Esophagus squamous epithelium (tissue), 5 donors: Measurements from ENCODE around the gene SLC24A3. TPM values are rescaled to one million over a fixed set of nuclear protein-coding genes. Genes with fewer than 3 reads are reported as not detected.

ENCODE experiments used
- DNase-seq: peaks from one replicate; lab custom pipeline; 2025; lab: John Stamatoyannopoulos, UW
- H3K27ac ChIP-seq, 4 donors: fragments of 200-600 bp; sonication (generic); one replicate each; pipeline ENCODE4 v1.5.1; 2016 to 2019; ENCODE audit warnings: mild to moderate bottlenecking in 1 of 4
- H3K27me3 ChIP-seq, 4 donors: fragments of 200-600 bp; sonication (generic); 1 replicate in 3 of 4; 2 replicates in 1 of 4; pipeline versions ENCODE4 v1.5.1 to v1.6.0; 2017 to 2021; ENCODE audit warnings: antibody characterized with exemption in 1 of 4
- H3K36me3 ChIP-seq, 3 donors: fragments of 200-600 bp; sonication (generic); one replicate each; pipeline ENCODE4 v1.5.1; 2016 to 2019
- H3K4me1 ChIP-seq, 3 donors: fragments of 200-600 bp; sonication (generic); one replicate each; pipeline ENCODE4 v1.5.1; 2017 to 2019
- H3K4me3 ChIP-seq, 4 donors: fragments of 200-600 bp; sonication (generic); 1 replicate in 3 of 4; 2 replicates in 1 of 4; pipeline ENCODE4 v1.5.1; 2016 to 2019; ENCODE audit warnings: mild to moderate bottlenecking in 2 of 4, moderate library complexity in 1 of 4
- H3K9me3 ChIP-seq, 3 donors: fragments of 200-600 bp; sonication (generic); one replicate each; pipeline ENCODE4 v1.5.1; 2016 to 2019
- POLR2A ChIP-seq, 4 donors: fragments of 450-650 bp; IDR thresholded peaks; one replicate each; pipeline ENCODE4 v1.6.1; 2017; ENCODE audit warnings: antibody characterized with exemption in 4 of 4, mild to moderate bottlenecking in 4 of 4, moderate library complexity in 3 of 4
- WGBS, 2 donors: methylation state at CpG; one replicate each; pipeline ENCODE4 v1.1.5; 2018; 5-methylcytosine and 5-hydroxymethylcytosine counted together
- intact Hi-C: fragments of 100-400 bp; cut with DNase I; formaldehyde crosslinking; loops from one replicate; pipeline ENCODE4 v1.15.0; 2022
- total RNA-seq, 4 donors: library from RNA; depleted of rRNA; stranded (reverse); fragments of >200 nt; gene quantifications; one replicate each; pipeline ENCODE4 v1.1.0, GENCODE V29; 2016
- TF ChIP-seq, protein P1 (sequence below), 6 experiments: fragments of 450-650 bp in 4 of 6; fragments of 200-600 bp in 2 of 6; sonication (generic) in 2 of 6; IDR thresholded peaks; one replicate each; pipeline ENCODE4 v1.5.1; 2016 to 2019; ENCODE audit warnings: antibody characterized with exemption in 6 of 6, mild to moderate bottlenecking in 4 of 6, moderate library complexity in 4 of 6
- donor health status: DM: yes; HTN: yes; CAD: no.

Gene SLC24A3
- total RNA-seq, 4 donors from 2014 or later, result 3.0 to 8.2 (median 6.1) TPM

DNA sequence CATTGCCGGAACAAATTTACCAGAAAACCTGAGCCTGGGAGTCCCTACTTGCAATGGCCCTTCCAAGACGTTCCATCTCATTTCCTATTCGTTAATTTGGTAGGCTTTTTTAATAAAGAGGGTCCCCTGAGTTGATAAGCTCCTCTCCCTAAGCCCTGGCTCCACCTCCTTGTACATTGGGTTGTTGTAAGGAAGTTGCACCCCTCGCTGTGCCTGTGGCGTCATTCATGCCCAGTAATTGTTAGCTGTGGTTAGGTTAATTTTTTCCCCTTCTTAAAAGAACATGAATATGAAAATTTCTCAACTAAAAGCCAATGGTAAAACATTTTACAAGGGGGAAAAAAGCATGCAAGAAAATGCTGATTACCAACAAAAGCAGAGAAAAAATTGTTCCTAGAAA lies 91.9 kb downstream of the SLC24A3 start:
- Histone ChIP-seq H3K4me3 (no peak overlapping the region), H3K9me3 (no peaks in the 10 kb centered on the region), H3K4me1 (peaks cover 0 to 14% (median 10%) of the 10 kb centered on the region in 3 donors), H3K27me3 (no peaks in the 10 kb centered on the region), H3K36me3 (no peaks in the 10 kb centered on the region), H3K27ac (no peak overlapping the region)
- no peak for DNase-seq
- intact Hi-C loops, result no loop called here
- 54 to 77% methylated on average over 3 to 5 of the region's 5 CpGs for WGBS, 2 donors
- TF ChIP-seq, protein P1, sequence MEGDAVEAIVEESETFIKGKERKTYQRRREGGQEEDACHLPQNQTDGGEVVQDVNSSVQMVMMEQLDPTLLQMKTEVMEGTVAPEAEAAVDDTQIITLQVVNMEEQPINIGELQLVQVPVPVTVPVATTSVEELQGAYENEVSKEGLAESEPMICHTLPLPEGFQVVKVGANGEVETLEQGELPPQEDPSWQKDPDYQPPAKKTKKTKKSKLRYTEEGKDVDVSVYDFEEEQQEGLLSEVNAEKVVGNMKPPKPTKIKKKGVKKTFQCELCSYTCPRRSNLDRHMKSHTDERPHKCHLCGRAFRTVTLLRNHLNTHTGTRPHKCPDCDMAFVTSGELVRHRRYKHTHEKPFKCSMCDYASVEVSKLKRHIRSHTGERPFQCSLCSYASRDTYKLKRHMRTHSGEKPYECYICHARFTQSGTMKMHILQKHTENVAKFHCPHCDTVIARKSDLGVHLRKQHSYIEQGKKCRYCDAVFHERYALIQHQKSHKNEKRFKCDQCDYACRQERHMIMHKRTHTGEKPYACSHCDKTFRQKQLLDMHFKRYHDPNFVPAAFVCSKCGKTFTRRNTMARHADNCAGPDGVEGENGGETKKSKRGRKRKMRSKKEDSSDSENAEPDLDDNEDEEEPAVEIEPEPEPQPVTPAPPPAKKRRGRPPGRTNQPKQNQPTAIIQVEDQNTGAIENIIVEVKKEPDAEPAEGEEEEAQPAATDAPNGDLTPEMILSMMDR (IDR thresholded peaks at IDR 0.05), result no peak
- TF ChIP-seq POLR2A (IDR thresholded peaks at IDR 0.05), result no peak

DNA sequence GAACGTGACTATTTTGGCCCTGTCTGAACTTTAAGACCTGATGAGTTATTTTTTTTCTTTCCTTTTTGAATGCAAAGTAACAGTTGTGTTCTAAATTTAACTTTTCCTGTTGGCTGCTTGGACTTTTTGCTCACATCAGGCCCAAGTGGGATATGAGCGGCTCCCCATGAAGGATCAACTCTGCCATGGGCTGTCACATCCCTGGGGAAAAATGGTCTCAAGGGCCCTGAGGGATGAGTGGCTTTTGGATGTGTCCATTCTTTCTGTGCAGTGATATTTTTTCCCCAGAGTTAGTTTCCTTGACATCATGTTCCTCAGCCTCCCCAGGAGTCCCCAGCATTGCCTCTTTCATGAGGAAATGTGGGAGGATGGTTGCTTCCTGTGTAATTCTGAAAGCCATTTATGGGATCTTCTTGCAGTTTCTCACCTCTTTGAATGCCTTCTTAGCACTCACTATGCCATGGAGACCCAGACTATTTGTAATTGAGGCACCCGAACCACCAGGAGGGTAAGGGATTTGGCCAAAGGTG lies 92.5 kb downstream of the SLC24A3 start:
- peaks cover 0 to 18% (median 10%) of the 10 kb centered on the region in 3 donors for H3K4me1 ChIP-seq
- no peak overlapping the region for H3K27ac ChIP-seq
- no peaks in the 10 kb centered on the region for H3K36me3 ChIP-seq
- intact Hi-C loops, result no loop called here
- no peak for DNase-seq
- no peaks in the 10 kb centered on the region for H3K27me3 ChIP-seq
- no peaks in the 10 kb centered on the region for H3K9me3 ChIP-seq
- WGBS, 2 donors, result 48 to 72% methylated on average over 2 to 3 of the region's 3 CpGs
- TF ChIP-seq POLR2A (IDR thresholded peaks at IDR 0.05), result no peak
- TF ChIP-seq, protein P1 (IDR thresholded peaks at IDR 0.05), result no peak
- no peak overlapping the region for H3K4me3 ChIP-seq

DNA sequence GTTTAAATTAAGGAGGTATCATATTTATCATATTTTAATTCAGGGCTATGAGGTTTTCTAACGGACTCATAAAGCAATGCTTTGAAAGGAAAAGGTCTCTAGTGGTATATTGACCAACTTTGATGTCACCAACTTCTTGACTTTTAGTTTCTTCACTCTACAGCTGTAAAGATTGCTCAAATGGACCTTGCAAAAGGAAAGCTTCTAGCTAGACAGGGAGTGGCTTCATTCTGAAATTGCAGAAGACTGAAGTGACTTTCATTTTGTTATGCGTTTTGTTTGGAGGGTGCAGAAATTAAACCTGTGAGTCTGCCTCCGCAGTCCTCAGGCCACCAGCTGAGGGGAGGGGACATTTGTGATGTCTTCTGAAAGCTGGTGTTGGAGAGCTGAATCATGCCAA lies 95.7 kb downstream of the SLC24A3 start:
- no peak for DNase-seq
- Histone ChIP-seq H3K27ac (no peak overlapping the region), H3K36me3 (no peaks in the 10 kb centered on the region), H3K4me3 (no peak overlapping the region), H3K4me1 (peaks cover 0 to 21% (median 20%) of the 10 kb centered on the region in 3 donors), H3K9me3 (no peaks in the 10 kb centered on the region), H3K27me3 (no peaks in the 10 kb centered on the region)
- 79 to 83% methylated on average over 2 to 3 of the region's 3 CpGs for WGBS, 2 donors
- TF ChIP-seq, protein P1 (IDR thresholded peaks at IDR 0.05), result no peak
- no peak for TF ChIP-seq POLR2A (IDR thresholded peaks at IDR 0.05)
- intact Hi-C loops, result no loop called here

DNA sequence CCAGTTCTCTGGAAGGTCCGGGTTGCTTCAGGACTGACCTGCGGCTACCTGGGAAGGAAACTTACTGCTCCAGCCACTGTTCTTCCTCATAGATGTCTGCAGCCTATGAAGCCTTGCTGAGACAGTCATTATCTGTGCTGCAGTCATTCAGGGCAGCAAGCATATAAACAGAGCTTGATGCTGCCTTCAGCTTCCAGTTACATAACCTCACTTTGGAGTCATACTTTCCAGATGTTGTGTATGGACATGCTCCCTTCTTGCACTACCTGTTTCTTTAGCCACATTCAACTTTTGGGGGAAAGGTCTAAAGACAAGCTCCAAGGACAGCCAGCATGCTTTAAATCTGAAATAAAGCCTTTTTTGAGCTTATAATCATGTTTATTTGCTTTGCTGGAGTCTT lies 98.1 kb downstream of the SLC24A3 start:
- 71 to 93% methylated on average over 2 of the region's 2 CpGs for WGBS, 2 donors
- intact Hi-C loops, result no loop called here
- no peak for DNase-seq
- no peak for TF ChIP-seq POLR2A (IDR thresholded peaks at IDR 0.05)
- TF ChIP-seq, protein P1 (IDR thresholded peaks at IDR 0.05), result no peak
- H3K9me3 ChIP-seq, result no peaks in the 10 kb centered on the region
- no peaks in the 10 kb centered on the region for H3K36me3 ChIP-seq
- H3K4me3 ChIP-seq, result no peak overlapping the region
- H3K4me1 ChIP-seq, result peaks cover 0 to 41% (median 29%) of the 10 kb centered on the region in 3 donors
- H3K27ac ChIP-seq, result peak overlapping the region in 1 of 4 donors; percentile 32
- H3K27me3 ChIP-seq, result no peaks in the 10 kb centered on the region

DNA sequence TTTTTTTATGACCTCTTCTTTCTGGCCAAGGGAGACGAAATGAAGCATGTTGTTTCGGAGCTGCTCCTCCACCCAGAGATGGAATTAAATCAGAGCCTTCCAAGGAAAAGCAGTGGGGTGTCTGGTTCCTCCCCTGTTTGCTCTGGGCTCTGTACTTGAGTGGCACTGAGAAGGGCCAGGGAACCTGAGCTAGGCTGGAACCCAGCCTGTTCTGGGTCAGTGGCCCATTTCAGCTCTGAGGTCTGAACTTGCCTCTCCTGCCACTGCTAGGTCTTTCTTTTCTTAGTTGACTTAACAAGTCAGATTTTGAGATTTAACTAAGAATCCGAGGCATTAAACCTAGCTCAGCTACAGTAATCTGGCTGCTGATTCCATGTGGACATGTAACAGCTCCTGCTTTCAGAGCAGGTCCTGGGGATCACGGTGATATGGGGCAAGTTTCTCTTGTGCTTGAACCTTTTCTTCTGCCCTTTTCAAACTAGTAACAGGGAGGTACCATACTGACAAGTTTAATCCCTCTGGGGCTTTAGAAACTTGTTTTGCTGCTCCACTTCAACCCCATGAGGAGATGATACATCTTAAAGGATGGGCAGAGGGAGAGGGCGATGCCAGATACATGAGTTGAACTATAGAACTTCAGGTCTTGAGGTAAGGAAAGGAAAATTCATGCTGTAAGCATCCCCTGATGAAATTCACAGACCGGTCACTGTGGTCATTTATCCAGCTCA lies 101.1 kb downstream of the SLC24A3 start:
- Histone ChIP-seq H3K36me3 (no peaks in the 10 kb centered on the region), H3K27me3 (no peaks in the 10 kb centered on the region), H3K4me1 (peaks cover 0 to 63% (median 42%) of the 10 kb centered on the region in 3 donors), H3K27ac (peak overlapping the region in 3 of 4 donors; percentile 59 to 75 (median 70)), H3K9me3 (no peaks in the 10 kb centered on the region), H3K4me3 (no peak overlapping the region)
- intact Hi-C loops, result no loop called here
- WGBS, 2 donors, result 43 to 62% methylated on average over 5 to 6 of the region's 6 CpGs
- TF ChIP-seq POLR2A (IDR thresholded peaks at IDR 0.05), result no peak
- TF ChIP-seq, protein P1 (IDR thresholded peaks at IDR 0.05), result no peak
- no peak for DNase-seq
